Endothelial cell of umbilical vein (primary cell): Measurements from ENCODE around the gene C1orf53.

ENCODE experiments used
- EZH2 ChIP-seq: IDR thresholded peaks from 2 replicates; pipeline ENCODE4 v1.6.1; 2012; ENCODE audit warnings: borderline replicate concordance, low read depth, mild to moderate bottlenecking, moderate library complexity, low read length, inconsistent platforms; ENCODE audit not compliant: severe bottlenecking
- FOS ChIP-seq: IDR thresholded peaks from 2 replicates; pipeline ENCODE4 v1.6.1; 2011; ENCODE audit warnings: mild to moderate bottlenecking, low read length, moderate library complexity, borderline replicate concordance; ENCODE audit not compliant: insufficient read depth
- GATA2 ChIP-seq: IDR thresholded peaks from 2 replicates; pipeline ENCODE4 v1.7.0; 2011; ENCODE audit warnings: low read depth, mild to moderate bottlenecking, moderate library complexity, mixed read lengths, low read length; ENCODE audit not compliant: insufficient read length, insufficient read depth
- JUN ChIP-seq: IDR thresholded peaks from 2 replicates; pipeline ENCODE4 v1.6.1; 2011; ENCODE audit warnings: borderline replicate concordance, low read depth; ENCODE audit not compliant: insufficient read length, insufficient read depth
- MYC ChIP-seq: IDR thresholded peaks from one replicate; pipeline ENCODE4 v1.6.1; 2011; ENCODE audit warnings: mild to moderate bottlenecking, low read depth, low read length
- POLR2A ChIP-seq: IDR thresholded peaks from 2 replicates; pipeline ENCODE4 v1.6.1; 2012; ENCODE audit warnings: low read depth, mild to moderate bottlenecking, control low read depth, low read length
- POLR2AphosphoS5 ChIP-seq: IDR thresholded peaks from 2 replicates; pipeline ENCODE4 v1.6.1; 2012; ENCODE audit warnings: low read depth, mild to moderate bottlenecking, control low read depth, low read length, moderate library complexity; ENCODE audit not compliant: insufficient read depth
- TF ChIP-seq, protein P1 (sequence below): IDR thresholded peaks from 2 replicates; pipeline ENCODE4 v1.6.1; 2011; ENCODE audit not compliant: insufficient read depth, insufficient read length
- TF ChIP-seq, protein P2 (sequence below), 2 donors: IDR thresholded peaks; 1 replicate in 1 of 2; 2 replicates in 1 of 2; pipeline ENCODE4 v1.5.1; 2011; ENCODE audit warnings: low read length in 2 of 2, mild to moderate bottlenecking in 2 of 2, moderate library complexity in 2 of 2, control low read depth in 1 of 2, inconsistent platforms in 1 of 2, low read depth in 1 of 2; ENCODE audit not compliant: insufficient read depth in 1 of 2; ENCODE audit errors: extremely low read depth in 1 of 2

DNA sequence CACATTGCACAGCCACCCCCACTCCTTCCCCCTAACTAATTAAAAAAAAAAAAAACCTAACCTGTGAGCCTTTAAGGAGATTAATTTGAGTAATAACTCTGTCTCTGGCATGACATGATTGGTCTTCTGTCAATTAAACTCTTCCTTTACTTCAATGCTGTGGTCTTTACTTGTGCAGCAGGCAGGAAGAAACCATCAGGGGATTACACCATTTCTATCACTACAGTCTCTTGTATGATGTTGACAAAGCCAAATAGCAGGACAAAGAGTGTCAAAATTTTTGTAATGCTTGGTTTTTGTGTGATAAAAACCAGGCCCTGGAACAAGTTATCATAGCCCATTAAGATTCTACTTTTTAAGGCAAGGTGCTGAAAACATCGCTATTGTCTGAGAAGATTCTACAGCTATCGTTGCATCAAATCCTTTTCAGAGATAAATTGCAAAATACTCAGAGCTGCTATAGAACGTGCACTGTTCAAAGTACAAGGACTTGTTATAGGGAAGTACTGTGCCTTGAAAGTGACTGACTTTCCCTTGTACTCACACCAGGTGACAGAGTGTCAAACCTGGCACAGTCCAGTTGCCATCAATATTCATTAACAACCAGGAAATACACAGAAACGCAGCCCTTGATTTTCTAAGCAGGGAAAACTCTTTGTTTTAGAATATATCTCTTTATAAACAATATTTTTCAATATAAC is 52.4 kb downstream of the C1orf53 start:
- TF ChIP-seq, protein P1, sequence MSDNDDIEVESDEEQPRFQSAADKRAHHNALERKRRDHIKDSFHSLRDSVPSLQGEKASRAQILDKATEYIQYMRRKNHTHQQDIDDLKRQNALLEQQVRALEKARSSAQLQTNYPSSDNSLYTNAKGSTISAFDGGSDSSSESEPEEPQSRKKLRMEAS: no peak
- TF ChIP-seq POLR2A: no peak
- no peak for TF ChIP-seq POLR2AphosphoS5
- no peak for TF ChIP-seq EZH2
- TF ChIP-seq, protein P2, sequence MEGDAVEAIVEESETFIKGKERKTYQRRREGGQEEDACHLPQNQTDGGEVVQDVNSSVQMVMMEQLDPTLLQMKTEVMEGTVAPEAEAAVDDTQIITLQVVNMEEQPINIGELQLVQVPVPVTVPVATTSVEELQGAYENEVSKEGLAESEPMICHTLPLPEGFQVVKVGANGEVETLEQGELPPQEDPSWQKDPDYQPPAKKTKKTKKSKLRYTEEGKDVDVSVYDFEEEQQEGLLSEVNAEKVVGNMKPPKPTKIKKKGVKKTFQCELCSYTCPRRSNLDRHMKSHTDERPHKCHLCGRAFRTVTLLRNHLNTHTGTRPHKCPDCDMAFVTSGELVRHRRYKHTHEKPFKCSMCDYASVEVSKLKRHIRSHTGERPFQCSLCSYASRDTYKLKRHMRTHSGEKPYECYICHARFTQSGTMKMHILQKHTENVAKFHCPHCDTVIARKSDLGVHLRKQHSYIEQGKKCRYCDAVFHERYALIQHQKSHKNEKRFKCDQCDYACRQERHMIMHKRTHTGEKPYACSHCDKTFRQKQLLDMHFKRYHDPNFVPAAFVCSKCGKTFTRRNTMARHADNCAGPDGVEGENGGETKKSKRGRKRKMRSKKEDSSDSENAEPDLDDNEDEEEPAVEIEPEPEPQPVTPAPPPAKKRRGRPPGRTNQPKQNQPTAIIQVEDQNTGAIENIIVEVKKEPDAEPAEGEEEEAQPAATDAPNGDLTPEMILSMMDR (IDR thresholded peaks at IDR 0.05; ENCODE audit: extremely low read depth in 1 of 2, insufficient read depth in 1 of 2, low read depth in 1 of 2, low read length in 2 of 2): no peak
- TF ChIP-seq JUN: no peak
- TF ChIP-seq FOS: no peak
- no peak for TF ChIP-seq GATA2
- no peak for TF ChIP-seq MYC
